Measurements from ENCODE around the gene MRPL58.

GRCh38 chr17:75020331-75021110 is 8.1 kb downstream of the MRPL58 start:
- no peak for TF ChIP-seq PRDM15 (CRISPR knock-in tag; IDR thresholded peaks at IDR 0.05)
- no peak for TF ChIP-seq CTCF (IDR thresholded peaks at IDR 0.05)
- TF ChIP-seq MLX (CRISPR knock-in tag; IDR thresholded peaks at IDR 0.05), result no peak

Data from WTC11 (cell line).